AG04449 (cell line): Measurements from ENCODE around the gene THSD4.

ENCODE experiments used
- CTCF ChIA-PET: fragments of 350-600 bp; formaldehyde crosslinking; extraction: SDS; loops from one replicate; lab custom pipeline; 2021; ENCODE audit warnings: antibody characterized with exemption; lab: Yijun Ruan, JAX
- POLR2A ChIA-PET: fragments of 400-600, 350-600 bp; formaldehyde crosslinking; extraction: SDS; loops from one replicate; lab custom pipeline; 2020; ENCODE audit warnings: antibody characterized with exemption, inconsistent platforms; lab: Yijun Ruan, JAX
- DNase-seq: peaks from one replicate; pipeline ENCODE4 v3.0.0-alpha.2; 2010; ENCODE audit warnings: low read depth, low spot score
- H3K4me3 ChIP-seq: 2 replicates; pipeline ENCODE4 v1.5.1; 2011; ENCODE audit warnings: low read depth, mild to moderate bottlenecking, control low read depth, low read length
- TF ChIP-seq, protein P1 (sequence below): IDR thresholded peaks from one replicate; pipeline ENCODE4 v1.5.1; 2011; ENCODE audit warnings: mild to moderate bottlenecking, moderate library complexity, low read length, control low read depth, inconsistent platforms; ENCODE audit not compliant: insufficient read depth; ENCODE audit errors: missing control alignments

THSD4 gene

DNA sequence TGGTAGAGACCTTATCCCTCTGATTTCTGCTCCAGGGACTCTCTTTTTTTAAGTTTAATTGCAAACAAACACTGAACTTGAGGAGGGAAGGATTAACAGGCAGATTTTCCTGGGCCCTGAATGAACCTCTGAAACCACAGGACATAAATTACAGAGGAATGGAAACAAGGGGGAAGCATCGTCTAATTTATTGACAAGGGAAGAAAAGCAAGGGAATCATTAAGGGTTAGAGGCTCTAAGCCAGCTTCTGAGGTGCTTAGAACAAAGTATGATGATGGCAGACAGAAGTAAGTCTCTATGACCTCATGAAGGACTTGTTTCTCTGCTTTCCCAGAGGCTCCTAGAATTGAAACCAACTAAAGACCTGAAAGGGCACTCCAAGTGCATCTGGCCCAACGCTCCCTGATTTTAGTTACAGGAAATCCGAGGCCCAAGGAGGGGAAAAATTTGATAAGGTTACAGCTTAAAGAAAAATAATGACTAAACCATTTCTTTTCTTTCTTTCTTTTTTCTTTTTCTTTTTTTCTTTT is 450.4 kb downstream of the THSD4 start:
- no peak for DNase-seq
- ChIA-PET CTCF (interaction anchor here (0.8 kb wide), 1 partner anchor 10 kb away, joined by 8 read pairs; no protein-coding TSS in a partner anchor), POLR2A (no interaction called here)
- TF ChIP-seq, protein P1, sequence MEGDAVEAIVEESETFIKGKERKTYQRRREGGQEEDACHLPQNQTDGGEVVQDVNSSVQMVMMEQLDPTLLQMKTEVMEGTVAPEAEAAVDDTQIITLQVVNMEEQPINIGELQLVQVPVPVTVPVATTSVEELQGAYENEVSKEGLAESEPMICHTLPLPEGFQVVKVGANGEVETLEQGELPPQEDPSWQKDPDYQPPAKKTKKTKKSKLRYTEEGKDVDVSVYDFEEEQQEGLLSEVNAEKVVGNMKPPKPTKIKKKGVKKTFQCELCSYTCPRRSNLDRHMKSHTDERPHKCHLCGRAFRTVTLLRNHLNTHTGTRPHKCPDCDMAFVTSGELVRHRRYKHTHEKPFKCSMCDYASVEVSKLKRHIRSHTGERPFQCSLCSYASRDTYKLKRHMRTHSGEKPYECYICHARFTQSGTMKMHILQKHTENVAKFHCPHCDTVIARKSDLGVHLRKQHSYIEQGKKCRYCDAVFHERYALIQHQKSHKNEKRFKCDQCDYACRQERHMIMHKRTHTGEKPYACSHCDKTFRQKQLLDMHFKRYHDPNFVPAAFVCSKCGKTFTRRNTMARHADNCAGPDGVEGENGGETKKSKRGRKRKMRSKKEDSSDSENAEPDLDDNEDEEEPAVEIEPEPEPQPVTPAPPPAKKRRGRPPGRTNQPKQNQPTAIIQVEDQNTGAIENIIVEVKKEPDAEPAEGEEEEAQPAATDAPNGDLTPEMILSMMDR = no peak
- no peak overlapping the region for H3K4me3 ChIP-seq

DNA sequence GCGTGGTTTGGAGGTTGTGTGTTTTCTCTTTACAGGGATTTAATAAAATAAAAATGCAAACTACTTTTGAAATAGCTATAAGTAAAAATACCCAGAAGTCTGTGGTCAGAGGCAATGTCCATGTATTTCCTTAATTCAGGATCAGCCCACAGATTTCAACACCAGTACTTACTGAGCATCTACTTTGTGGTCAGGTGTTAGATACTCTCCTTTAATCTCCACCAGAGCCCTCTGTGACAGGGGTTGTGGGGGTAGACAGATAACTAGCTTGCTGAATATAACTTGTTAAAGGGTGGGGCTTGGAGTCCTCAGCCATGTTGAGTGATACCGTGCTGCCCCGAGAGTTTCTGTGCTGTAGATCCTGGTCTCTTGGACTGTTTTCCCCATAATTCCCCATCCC is 451.0 kb downstream of the THSD4 start:
- POLR2A ChIA-PET = no interaction called here
- H3K4me3 ChIP-seq = no peak overlapping the region
- TF ChIP-seq, protein P1 = no peak
- CTCF ChIA-PET = interaction anchor here (0.8 kb wide), 1 partner anchor 10 kb away, joined by 8 read pairs; no protein-coding TSS in a partner anchor
- DNase-seq = no peak

DNA sequence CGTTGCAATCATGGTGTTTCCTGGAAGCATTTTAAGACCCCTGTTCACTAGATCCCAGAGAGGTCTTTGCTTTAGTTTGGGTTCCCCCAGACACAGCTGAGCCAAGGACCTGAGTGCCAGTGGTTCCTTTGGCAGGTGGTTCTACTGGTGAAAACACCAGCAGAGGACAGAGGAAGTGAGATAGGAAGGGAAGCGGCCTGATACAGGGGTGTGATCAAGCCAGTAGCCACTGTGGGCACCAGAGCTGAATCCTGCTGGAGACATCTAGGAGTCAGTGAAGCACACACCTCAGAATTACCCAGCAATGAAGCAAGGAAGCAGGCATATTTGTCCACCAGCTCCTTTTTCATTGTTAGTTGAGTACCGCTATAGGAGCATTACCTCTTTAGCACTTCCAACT is 451.9 kb downstream of the THSD4 start:
- CTCF ChIA-PET = interaction anchor here (1.5 kb wide), 1 partner anchor 9 kb away, joined by 8 read pairs; no protein-coding TSS in a partner anchor
- TF ChIP-seq, protein P1 = no peak
- H3K4me3 ChIP-seq = no peak overlapping the region
- POLR2A ChIA-PET = no interaction called here
- no peak for DNase-seq

DNA sequence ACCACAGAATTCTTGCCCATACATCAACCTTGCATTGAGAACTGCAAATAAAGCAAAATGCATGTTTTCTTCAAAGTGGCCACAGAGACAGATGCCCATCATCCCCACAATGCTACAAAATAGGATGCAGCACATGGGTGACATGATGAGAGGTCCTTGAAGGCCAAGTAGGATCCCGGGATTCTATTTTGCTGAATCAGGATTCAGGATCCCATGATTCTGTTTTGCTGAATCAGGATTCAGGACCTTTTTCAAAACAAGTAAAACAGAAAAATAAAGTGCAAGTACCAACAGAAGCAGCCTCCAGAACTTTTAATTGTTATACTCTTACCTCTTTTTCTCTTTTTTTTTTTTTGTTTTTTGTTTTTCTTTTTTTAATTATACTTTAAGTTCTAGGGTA is 453.0 kb downstream of the THSD4 start:
- ChIA-PET CTCF (interaction anchor here (1.5 kb wide), 1 partner anchor 8 kb away, joined by 8 read pairs; no protein-coding TSS in a partner anchor), POLR2A (no interaction called here)
- TF ChIP-seq, protein P1 = no peak
- no peak for DNase-seq
- no peak overlapping the region for H3K4me3 ChIP-seq

DNA sequence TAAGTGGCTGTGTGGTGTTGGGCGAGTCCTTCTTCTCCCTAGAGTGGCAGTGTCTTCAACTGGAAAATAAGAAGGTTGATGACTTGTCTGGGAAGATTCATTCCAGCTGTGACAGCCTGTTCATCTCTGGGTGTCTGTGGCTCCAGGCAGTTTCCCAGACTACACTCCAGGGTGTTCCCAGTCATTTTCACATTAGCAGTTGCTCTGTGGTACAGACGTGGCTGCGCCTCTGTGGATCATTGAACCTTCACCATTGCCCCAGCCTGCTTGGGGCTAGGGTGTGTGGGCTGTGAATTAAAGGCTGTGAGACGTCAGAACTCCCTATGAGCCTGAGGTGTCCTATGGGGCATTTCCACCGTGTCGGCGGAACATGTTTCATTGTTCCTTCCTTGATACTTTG is 455.5 kb downstream of the THSD4 start:
- DNase-seq = no peak
- TF ChIP-seq, protein P1 = no peak
- H3K4me3 ChIP-seq = no peak overlapping the region
- CTCF ChIA-PET = no interaction called here
- POLR2A ChIA-PET = no interaction called here

DNA sequence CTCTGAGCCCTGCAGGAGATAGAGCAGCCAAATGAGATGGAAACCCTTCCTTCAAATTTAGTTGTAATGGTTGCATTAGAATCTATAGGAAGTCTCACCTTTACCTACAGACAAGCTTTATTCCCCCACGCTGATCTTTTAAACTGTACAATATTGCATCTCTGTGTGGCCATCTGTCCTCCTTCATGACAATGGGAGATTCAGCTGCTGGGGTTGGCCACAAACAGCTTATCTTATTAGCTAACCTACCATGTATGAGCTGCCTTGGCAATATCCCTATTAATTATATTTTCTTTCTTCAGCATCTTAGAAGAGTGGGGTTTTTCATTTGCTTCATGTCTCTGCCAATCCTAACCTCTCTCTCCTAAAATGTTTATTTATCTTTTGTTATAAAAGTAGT is 456.4 kb downstream of the THSD4 start:
- ChIA-PET POLR2A (no interaction called here), CTCF (interaction anchor here (1.2 to 1.8 kb wide), 5 partner anchors 10 to 173 kb away, joined by 3 to 6 read pairs (median 4); no protein-coding TSS in a partner anchor)

More for the DNA sequence above, 456.4 kb downstream of the THSD4 start:
- TF ChIP-seq, protein P1 = no peak
- H3K4me3 ChIP-seq = no peak overlapping the region
- no peak for DNase-seq
